OCI-LY7 (cell line): ENCODE results near the gene NSD1.

Source experiments
- CTCF ChIP-seq: fragments of 200-600 bp; sonication (generic); conservative IDR thresholded peaks from 2 replicates; pipeline ENCODE4 v1.5.1; 2014; ENCODE audit warnings: mild to moderate bottlenecking, antibody characterized with exemption, low read length, moderate library complexity, mixed read lengths
- EZH2phosphoT487 ChIP-seq: fragments of 200-600 bp; sonication (generic); IDR thresholded peaks from 2 replicates; pipeline ENCODE4 v1.6.1; 2018; ENCODE audit warnings: low read depth, borderline replicate concordance, mild to moderate bottlenecking, mixed run types, antibody characterized with exemption, low read length, moderate library complexity, mixed read lengths

DNA sequence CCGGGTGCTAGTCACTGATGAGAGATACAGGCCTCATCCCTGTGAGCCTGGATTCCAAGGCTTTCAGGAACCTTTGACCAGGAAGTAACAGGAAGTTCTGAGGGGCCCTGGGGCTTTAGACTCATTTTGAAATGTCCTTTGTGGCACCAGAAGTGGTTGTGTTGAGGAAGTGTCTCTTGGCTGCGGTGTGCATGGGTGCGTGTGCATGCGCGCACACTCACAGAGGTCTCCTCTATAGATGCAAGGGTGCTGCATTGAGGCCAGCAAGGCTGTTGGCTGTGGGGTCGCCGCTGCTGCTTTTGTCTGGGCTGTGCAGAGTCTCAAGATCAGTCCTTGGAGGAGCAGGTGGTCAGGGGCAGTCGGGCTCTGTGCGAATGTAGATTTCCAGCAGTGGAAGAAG is 162.4 kb downstream of the NSD1 start:
- TF ChIP-seq CTCF (no peak), EZH2phosphoT487 (no peak)
